Gastroesophageal sphincter (tissue), 3 donors: ENCODE results near the gene MTRF1.

Source experiments
- EP300 ChIP-seq: sonication (generic); formaldehyde crosslinking; IDR thresholded peaks from one replicate; pipeline ENCODE4 v1.6.1; 2017; ENCODE audit warnings: antibody characterized with exemption, mild to moderate bottlenecking
- TF ChIP-seq, protein P1 (sequence below), 4 experiments: fragments of 200-600 bp in 2 of 4; fragments of 450-650 bp in 2 of 4; sonication (generic) in 1 of 4; IDR thresholded peaks; one replicate each; pipeline ENCODE4 v1.5.1; 2017 to 2019; ENCODE audit warnings: antibody characterized with exemption in 4 of 4, mild to moderate bottlenecking in 2 of 4, moderate library complexity in 2 of 4

DNA sequence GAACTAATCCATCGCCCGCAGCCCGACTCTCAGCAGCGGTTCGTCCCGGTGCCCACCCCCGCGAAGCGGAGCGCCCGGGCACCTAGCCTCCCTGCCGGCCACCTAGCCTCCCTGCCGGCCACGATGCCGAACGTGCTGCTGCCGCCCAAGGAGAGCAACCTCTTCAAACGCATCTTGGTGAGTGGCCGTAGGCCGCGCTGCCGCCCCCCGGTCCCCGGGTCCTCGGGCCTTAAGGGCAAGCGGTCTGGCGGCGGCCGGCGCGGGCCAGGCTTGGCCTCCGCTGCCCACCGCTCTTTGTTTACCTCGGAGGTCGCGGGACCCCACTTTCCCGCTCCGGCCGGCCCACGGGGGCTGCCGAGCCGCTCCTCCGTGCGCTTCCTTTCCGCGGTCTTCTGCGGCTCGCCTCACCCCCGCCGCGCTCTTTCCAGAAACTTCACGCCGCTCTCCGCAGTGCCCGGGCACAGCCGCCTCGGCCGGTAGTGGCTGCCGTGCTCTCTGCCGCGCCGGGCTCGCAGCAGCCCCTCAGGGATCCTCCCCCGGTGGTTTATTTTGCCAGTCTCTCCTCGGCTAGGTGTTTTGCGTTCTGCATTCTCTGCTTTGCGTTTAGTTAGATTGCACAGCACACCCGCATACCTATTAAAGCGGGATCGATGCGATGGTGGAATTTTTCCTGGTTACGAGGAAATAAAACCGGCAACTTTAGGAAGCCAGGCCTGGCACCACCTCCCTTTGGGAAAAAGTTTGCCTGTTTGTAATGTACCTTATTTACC lies 48.2 kb upstream of the MTRF1 start:
- TF ChIP-seq, protein P1, sequence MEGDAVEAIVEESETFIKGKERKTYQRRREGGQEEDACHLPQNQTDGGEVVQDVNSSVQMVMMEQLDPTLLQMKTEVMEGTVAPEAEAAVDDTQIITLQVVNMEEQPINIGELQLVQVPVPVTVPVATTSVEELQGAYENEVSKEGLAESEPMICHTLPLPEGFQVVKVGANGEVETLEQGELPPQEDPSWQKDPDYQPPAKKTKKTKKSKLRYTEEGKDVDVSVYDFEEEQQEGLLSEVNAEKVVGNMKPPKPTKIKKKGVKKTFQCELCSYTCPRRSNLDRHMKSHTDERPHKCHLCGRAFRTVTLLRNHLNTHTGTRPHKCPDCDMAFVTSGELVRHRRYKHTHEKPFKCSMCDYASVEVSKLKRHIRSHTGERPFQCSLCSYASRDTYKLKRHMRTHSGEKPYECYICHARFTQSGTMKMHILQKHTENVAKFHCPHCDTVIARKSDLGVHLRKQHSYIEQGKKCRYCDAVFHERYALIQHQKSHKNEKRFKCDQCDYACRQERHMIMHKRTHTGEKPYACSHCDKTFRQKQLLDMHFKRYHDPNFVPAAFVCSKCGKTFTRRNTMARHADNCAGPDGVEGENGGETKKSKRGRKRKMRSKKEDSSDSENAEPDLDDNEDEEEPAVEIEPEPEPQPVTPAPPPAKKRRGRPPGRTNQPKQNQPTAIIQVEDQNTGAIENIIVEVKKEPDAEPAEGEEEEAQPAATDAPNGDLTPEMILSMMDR (IDR thresholded peaks at IDR 0.05): peak in 1 of 4 experiments; percentile 26
- no peak for TF ChIP-seq EP300
